Activated T-cell treated with anti-CD3 and anti-CD28 coated beads, Interleukin-2, amount 50 U/mL, for 48 hours (primary cell): Measurements from ENCODE around the gene PTGR3.

Experiments used
- DNase-seq, 2 experiments: peaks; one replicate each; pipeline ENCODE4 v3.0.0-alpha.2; 2020

The PTGR3 gene

DNA sequence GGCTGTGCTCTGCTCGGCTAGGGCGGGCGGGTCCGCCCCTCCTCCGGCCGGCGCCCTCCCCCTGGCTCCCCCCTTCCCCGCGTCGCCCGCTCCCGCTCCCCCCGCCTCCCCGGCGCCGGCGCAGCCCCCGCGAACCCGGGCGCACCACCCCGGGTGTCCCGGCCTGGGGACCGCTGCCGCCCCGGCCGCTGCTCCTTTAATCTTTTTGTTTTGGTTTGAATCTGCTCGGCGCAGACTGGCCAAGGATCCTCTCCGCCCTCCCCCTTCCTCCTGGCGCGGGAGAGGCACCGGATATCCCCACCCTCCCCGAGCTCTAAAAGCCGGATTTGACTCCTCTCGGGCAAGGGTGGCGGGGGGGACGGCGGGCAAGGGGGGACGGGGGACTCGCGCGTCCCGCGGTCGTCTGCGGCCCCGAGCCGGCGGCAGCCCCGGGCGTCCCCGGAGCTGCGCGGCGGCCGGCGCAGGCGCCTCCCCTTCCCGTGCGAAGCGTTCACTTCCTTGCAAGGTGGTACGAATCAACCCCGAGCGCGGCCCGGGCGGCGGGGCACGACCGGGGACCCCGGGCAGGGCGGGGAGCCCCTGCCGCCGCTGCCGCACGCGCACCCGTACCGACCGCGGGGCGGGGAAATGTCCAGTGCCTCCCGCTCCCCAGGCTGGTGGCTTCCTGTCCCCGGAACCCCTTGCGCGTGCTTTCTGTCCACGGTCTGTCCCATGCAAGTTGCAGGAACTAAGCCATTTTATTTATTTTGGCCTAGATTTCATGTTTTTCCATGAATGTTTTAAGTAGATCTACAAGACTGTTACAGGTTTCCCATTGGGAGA lies at the start of gene PTGR3:
PTGR3 (minus strand) TSS at position 11 of the 822 bp plus-strand sequence. CDS start 81 bp downstream, outside the sequence.
- DNase-seq, result peak; percentile 85 to 86

- no peak for DNase-seq
Observed at GRCh38 chr18:75257605-75258004, 48.7 kb upstream of the PTGR3 start.

DNA sequence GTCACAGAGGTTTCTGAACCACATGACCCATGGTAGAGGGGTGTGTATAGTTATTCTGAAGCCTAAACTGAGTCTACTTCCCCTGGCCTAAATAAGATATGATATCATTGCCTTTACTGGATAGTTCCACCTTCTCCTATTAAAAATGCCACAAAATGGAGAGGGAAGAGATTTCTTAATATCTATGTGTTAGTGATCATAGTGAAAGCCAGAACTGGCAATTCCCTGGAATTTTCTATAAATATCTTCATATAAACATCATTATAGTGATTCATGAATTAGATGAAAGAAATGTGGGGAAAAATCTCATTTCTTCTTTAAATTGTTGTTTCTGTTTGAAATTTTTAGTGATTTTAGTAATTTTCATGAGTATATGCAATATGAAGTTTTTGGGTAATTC lies 47.4 kb upstream of the PTGR3 start:
- DNase-seq, result no peak

DNA sequence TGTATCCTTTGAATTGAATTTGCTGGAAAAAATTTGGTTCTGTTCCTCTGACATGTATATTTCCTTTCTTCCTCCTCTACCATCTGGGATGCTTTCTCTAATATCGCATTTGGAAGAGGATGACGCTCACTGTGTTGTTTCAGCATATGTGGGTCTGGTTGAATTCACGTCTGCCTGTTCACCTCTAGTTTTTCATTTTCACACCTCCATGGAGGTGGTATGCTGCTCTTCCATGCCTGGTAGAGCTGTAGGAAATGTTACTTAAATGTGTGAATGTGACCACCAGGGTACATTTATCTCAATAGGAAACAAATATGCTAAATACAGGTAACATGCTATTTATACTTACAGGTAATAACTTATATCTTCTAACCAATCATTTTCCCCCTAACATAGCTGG lies 46.2 kb upstream of the PTGR3 start:
- no peak for DNase-seq

- no peak for DNase-seq
Observed at GRCh38 chr18:75253784-75254183, 44.8 kb upstream of the PTGR3 start.

DNA sequence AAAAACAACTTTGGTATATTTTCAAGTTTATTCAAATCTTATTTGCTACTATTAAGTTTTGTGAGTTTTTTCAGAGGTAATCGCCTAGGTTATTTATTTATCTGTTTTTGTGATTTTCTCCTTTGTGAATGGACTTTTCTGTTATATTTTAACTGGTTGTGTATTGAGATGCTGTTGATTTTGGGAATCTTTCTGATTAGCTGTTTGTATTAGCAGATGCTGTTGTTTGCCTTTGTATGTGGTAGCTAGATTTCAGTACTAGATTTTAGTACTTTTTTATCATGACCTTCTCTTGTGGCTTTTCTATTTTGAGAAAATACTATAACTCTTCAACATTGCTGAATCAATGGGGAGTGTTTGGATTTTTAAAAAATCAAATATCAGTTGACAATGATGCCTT lies 44.1 kb upstream of the PTGR3 start:
- DNase-seq, result no peak

DNA sequence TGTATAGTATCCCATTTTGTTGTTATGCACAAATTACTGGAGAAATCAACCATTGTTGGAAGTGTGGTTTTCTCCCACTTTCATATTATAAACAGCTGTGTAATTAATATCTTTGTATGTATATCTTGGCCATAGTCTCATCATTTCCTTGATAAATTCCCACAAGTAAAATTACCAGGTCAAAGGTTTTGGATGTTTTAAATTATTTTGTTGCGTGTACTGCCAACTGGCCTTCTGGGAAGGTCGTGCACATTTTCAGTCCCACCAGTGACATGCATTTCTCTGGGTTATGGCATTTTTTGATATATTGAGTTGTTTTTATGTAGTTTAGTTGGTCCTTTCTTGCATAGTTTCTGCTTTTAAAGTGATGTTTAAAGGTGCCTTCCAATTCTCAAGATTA lies 43.2 kb upstream of the PTGR3 start:
- no peak for DNase-seq

- DNase-seq, result no peak
Observed at GRCh38 chr18:75251466-75251865, 42.5 kb upstream of the PTGR3 start.

- no peak for DNase-seq
Observed at GRCh38 chr18:75250471-75250821, 41.5 kb upstream of the PTGR3 start.

GRCh38 chr18:75249672-75250470 lies 40.9 kb upstream of the PTGR3 start:
- no peak for DNase-seq

DNA sequence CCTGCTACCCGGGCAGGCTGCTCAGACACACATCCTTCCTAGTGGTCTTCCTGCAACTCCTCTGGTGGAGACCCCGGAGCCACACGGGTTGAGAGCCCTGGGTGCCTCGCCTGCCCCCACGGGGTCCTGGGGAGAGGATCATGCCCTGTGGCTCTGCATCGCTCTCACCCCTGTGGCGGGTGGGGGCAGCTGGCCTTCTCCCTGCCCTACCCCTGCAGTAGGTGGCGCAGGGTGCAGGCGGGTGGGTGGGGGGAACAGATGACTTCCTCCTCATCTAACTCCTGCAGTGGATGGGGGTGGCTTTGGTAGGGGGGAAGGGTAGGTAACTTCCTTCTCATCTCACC lies 40.2 kb upstream of the PTGR3 start:
- no peak for DNase-seq

- DNase-seq, result no peak
Observed at GRCh38 chr18:75248426-75249174, 39.7 kb upstream of the PTGR3 start.

DNA sequence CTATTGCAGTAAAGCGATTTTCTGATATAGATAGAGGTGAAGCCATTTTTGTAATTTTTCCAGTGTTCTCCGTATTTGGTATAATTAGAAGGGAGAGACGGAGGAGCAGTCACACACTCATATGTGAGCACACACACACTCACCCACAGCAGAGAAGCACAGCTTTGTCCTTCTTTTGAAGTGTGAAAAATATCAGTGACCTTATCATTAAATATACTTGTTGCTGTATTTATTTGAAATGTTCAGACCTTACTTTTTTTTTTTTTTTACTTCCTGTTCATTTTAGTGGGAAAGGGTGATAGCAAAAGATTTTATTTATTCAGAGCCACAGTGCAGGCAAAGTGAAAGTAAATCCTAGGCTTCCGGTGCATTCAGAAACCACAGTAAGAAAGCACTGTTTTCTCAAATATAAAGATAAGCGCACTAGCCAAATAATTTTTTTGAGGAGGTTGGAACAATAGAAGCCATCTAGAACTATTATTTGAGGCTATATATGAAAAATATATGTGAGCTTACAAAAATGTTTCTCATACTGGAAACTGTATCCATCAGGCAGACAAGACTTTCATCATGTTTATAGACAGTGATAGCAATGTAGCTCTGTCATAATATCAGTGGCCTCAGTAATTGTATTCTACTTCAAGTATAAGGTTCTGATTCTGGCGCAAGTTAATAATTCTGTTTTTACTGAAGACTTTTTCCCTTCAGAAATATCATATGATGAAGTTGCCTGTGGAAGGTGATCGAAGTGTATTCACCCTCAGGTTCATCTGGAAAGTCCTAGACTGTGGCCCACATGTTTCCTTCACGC lies 38.9 kb upstream of the PTGR3 start:
- no peak for DNase-seq

- DNase-seq, result peak in 1 of 2 experiments; percentile 45
Observed at GRCh38 chr18:75246721-75247610, 38.0 kb upstream of the PTGR3 start.

DNA sequence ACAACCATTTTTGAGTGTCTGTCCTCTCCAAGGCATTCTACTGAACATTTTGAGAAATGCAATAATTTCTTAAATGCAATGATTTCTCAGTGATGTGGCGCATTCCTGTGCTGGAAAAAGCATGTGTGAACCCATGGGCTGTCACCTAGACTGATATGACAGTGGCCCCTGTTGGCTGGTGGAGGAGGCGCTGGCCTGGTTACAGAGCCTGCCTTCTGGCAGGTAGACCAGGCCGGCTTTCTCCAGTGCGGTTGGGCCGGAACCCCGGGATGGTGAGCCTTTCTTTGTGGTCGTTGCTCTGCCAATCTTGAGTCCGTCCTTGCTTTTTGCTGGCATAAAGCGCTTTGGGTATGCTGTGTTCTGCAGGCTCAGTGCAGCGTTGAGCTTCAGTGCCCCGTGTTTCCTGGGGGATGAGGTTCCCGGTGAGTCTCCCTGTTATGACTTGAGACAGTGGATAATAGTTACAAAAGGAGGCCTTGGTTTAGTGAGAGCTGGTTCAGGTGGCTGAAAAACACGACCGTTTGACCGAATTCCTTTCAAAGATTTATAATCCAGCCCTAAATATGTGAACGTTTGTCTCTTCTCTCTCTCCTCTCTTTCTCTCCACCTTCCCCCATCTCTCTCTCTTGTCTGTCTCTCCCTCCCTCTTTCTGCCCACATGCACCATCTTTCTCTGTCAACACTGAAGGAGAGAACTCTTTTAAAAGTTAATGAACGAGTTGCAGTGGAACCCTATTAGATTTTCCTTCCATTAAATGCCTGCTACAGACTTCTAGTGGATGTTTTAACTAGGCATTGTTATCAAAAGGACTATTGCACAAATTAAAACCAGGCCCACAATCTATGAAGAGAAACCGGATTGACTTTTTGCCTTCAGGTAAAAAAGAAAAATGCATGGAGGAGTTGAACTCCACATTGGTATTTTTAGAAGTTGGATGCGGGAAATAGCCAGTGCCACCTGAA lies 35.7 kb upstream of the PTGR3 start:
- peak in 1 of 2 experiments; percentile 31 for DNase-seq

- no peak for DNase-seq
Observed at GRCh38 chr18:75241705-75242104, 32.8 kb upstream of the PTGR3 start.

DNA sequence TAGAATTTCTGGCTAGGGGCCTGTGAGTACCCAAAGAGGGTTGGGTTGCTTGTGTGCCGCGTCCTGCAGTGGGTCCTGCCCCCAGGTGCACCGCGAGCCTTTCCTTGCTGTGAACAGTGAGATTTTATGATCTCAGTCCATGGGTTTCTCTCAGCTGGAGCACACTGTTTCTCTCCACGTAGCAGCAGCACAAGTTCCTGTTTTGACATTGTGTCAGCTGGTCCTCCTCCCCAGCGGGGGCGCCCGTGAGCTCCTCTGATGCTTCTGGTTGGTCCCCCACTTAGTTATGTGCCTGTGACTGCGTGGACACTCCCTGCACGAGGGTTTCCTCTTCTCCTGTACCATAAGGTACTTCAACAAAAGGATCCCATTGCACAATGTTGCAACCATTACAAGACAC lies 31.5 kb upstream of the PTGR3 start:
- DNase-seq, result peak in 1 of 2 experiments; percentile 32

DNA sequence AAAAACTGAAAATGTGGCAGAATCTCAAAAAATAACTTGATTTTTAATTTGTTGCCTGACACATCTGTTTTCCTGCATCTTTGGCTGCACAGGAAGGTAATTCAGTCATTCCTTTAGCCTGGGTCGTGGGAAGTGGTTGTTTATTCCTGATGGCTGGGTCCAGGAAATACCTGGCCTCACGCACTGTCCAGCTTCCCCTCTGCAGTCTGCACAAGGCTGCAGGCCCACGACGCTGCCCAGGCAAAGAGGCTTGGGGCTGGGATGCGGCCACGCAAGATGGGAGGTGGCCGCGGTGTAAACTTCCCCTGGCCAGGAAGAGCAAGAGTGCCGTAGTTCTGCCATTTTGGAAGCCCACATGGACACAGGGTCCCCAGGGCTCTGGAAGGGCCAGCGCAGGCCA lies 29.8 kb upstream of the PTGR3 start:
- DNase-seq, result no peak

GRCh38 chr18:75238100-75238499 lies 29.2 kb upstream of the PTGR3 start:
- no peak for DNase-seq

GRCh38 chr18:75235896-75236295 lies 27.0 kb upstream of the PTGR3 start:
- DNase-seq, result no peak
